ENCODE data around the gene PLEKHD1. TPM values are rescaled to one million over a fixed set of nuclear protein-coding genes. Genes with fewer than 3 reads are reported as not detected.

Gene PLEKHD1
- polyA plus RNA-seq, 3 donors = 3.8 to 6.3 (median 3.8) TPM

- DNase-seq = no peak
These were observed 34.0 kb downstream of the PLEKHD1 start for GRCh38 chr14:69518289-69519101.

GRCh38 chr14:69519204-69520100 is 34.9 kb downstream of the PLEKHD1 start:
- DNase-seq = peak; percentile 77

DNA sequence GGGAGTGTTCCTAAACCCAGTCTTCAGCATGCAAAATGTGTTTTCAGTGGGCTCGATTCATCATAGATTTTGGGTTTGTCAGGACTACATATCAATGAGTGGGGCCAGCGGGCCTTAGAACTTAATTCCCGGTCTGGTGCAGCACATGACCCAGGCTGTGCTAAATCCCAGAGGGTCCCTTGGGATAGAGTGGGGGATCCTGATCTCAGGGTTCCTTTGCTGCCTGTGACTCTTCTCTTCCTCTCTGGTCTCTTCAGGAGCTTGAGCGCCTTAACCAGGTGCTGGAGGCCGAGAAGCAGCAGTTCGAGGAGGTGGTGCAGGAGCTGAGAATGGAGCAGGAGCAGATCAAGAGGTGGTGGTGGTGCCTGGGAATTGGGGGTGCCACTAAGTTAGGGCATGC is 37.5 kb downstream of the PLEKHD1 start:
- DNase-seq = no peak

DNA sequence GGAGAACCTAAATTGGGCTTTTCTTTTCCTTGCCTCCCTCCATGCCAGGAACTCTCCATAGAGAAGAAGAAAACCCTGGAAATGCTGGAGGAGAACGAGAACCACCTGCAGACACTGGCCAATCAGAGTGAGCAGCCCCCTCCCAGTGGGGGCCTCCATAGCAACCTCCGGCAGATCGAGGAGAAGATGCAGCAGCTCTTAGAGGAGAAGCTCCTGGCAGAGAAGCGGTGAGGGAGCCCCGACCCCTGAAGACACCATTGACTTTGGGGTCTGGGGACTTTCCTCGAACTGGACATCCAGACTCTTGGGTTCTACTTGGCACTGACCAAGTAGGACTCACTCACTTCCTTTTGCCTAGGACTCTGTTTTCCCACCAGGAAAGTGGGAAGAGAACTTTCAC is 41.4 kb downstream of the PLEKHD1 start:
- DNase-seq = no peak

GRCh38 chr14:69527635-69528034 is 43.1 kb downstream of the PLEKHD1 start:
- no peak for DNase-seq

- no peak for DNase-seq
These were observed 43.6 kb downstream of the PLEKHD1 start for GRCh38 chr14:69528143-69528542.

GRCh38 chr14:69528930-69529329 is 44.4 kb downstream of the PLEKHD1 start:
- DNase-seq = no peak

DNA sequence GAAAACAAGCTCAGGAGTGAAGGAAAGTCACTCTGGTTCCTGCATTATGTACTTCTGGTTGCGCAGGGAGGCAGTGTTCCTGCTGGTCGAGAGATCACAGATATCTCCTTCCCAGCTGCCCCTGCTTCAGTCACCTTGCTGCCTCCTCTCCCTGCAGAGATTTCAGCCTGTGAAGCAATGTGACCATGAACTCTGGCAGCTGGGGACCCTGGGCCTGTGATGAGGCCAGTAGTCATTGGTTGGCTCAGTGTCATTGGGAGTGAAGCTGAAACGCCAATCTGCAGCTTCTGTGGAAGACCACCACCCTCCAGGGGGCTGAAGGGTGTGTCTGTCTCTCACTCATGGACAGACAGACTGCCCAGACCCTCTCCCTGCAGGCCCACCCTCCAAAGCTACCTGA is 45.0 kb downstream of the PLEKHD1 start:
- DNase-seq = no peak

- DNase-seq = no peak
These were observed 45.6 kb downstream of the PLEKHD1 start for GRCh38 chr14:69530095-69530494.

- DNase-seq = no peak
These were observed 46.6 kb downstream of the PLEKHD1 start for GRCh38 chr14:69531135-69531534.

DNA sequence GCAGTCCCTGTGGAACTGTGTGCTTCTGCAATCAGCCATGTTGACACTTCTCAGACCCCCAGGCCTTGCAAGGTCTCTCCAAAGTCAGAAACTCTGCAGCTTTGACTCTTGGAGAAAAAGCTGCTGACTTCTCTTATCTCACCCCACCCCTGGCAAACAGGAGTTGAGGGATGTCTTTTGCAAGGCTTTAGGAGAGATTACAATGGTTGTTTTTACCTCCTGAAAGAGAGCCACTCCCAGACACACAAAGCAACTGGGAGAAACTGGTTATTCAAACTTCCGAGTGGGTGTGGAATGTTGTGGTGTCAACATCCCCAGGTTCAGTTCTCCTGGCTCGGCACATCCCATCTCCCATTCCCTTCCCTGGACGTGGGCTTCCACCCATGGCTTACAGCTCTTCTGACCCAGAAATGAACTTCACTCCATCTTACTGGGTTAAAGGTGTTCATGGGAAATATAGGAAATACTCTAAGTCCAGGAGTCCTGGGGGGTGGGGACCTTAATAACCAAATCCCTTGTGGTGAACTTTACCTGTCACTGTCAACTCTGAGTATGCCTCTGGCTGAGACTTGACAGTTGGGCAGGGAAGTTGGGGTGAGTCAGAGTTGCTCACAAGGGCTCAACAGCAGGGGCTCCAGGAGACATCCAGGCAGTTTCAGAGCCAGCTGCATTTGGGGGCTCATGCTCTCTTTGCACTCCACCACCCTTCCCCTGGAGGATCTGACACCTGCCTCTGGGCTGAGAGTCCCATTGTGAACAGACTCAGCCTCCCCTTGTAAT is 48.2 kb downstream of the PLEKHD1 start:
- DNase-seq = no peak

- DNase-seq = peak; percentile 58
These were observed 50.8 kb downstream of the PLEKHD1 start for GRCh38 chr14:69535230-69535848.

- DNase-seq = no peak
These were observed 52.4 kb downstream of the PLEKHD1 start for GRCh38 chr14:69536971-69537370.

GRCh38 chr14:69537900-69538299 is 53.4 kb downstream of the PLEKHD1 start:
- no peak for DNase-seq

DNA sequence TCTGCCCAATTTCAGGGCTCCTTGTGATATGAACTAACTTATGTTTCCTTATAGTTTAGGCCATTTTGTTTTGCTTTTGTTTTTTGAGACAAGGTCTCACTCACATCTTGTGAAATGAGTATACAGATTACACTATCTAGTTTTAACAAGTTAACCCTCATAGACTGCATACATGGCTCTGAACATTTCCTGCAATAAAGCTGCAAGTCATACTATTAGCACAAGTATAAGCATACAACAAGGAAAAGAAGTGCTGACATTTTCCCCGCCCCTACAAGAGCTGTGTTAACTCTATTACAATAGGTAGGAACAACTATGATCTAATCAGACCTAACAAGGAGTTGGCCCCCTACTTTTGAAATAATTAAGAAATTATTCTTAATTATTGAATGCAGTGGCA is 54.2 kb downstream of the PLEKHD1 start:
- DNase-seq = no peak

- no peak for DNase-seq
These were observed 55.3 kb downstream of the PLEKHD1 start for GRCh38 chr14:69539631-69540410.

DNA sequence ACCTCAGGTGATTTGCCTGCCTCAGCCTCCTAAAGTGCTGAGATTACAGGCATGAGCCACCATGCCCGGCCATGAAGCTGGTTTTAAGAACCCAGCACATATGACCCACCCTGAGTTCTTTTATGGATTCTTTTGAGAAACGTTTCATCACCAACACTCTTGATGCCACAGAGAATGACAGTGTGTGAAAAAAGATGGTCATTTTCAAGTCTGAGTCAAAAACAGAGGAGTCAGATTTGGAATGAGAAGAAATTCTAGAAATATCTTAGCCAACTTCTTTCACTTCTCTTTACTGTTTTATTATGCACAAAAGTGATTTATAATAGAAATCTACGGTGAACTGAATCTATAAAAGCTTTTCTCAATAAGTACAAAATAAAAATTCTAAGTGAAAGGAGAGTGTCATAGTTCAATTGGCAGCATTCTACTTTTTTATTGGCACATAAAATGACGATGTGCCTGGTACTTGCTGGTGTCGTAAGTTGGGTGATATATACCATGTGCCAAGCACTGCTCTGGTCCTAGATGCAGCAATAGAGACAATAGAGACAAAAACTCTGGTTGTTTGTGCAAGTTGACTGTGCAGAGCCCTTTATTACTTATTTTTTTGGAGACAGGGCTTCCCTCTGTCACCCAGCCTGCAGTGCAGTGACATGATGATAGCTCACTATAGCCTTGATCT is 56.3 kb downstream of the PLEKHD1 start:
- DNase-seq = no peak

DNA sequence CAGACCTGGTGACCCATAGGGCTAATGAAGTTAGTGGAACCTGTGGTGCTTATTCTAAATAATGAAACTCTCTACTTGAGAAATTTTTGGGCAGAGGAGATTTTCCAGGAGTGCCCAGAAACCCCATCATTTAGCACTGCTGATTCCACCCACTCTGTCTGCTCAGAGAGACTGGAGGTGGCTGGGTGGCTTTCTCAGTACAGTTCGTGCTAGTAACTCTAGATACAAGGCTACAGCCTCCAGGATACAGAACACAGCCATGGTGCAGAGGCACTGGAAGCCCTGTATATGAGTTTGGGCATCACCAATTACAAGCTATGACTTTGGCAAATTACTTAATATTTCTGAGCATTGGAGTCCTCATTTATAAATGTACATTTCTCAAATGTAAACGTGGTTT is 57.8 kb downstream of the PLEKHD1 start:
- DNase-seq = no peak

DNA sequence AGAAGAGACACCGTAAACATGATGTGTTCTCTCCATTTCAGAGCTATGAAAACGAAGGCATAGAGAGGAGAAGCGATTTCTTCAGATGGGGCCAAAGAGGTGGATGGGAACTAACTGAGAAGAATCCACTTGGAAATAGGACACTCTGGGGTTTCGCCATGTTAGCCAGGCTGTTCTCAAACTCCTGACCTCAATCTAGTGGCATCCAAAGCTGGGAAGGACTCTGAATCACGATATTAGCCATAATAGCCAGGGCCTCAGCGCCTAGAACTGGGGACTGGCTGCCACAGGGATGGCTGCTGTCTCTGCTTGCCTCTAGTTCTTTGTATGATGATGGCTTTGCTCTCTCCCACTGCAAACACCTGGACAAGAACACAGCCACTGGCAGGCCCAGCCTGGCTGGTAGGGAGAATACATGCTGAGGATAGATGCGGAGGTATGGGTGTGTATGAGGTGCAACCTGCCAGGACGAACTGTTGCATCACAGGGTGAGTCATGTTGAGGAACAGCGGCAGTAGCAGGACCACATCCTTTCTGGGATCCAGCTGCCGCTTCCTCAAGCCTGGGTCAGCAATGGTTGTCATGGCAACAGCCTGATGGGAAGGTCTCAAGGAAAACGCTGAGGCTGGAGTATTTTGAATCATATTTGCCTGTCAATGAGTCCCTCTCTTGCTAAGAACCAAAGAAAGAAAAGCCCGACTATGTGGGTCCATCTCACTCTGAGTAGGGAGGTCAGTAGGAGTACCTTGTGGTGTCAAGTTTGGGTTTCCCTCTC is 59.0 kb downstream of the PLEKHD1 start:
- peak; percentile 14 for DNase-seq

Measured in renal pelvis (tissue), 4 donors.